NCI-H146 treated with DMSO at 0.1 percent for 48 hours (cell line): ENCODE results near the gene LDLRAP1.

Experiments
- DNase-seq: peaks from one replicate; lab custom pipeline; 2025; ENCODE audit not compliant: unreplicated experiment; lab: John Stamatoyannopoulos, UW

Gene LDLRAP1

GRCh38 chr1:25561421-25562100, 18.2 kb downstream of the LDLRAP1 start:
- no peak for DNase-seq

GRCh38 chr1:25562101-25562927, 18.9 kb downstream of the LDLRAP1 start:
- no peak for DNase-seq

- no peak for DNase-seq
Measured at GRCh38 chr1:25562928-25563283, 19.5 kb downstream of the LDLRAP1 start.

GRCh38 chr1:25563330-25564215, 20.2 kb downstream of the LDLRAP1 start:
- no peak for DNase-seq

- DNase-seq: no peak
Measured at GRCh38 chr1:25564777-25565574, 21.6 kb downstream of the LDLRAP1 start.

GRCh38 chr1:25565626-25566025, 22.2 kb downstream of the LDLRAP1 start:
- DNase-seq: no peak

GRCh38 chr1:25566176-25566729, 22.8 kb downstream of the LDLRAP1 start:
- DNase-seq: no peak

GRCh38 chr1:25566730-25567341, 23.4 kb downstream of the LDLRAP1 start:
- no peak for DNase-seq

GRCh38 chr1:25567710-25568089, 24.3 kb downstream of the LDLRAP1 start:
- DNase-seq: no peak

- DNase-seq: no peak
Measured at GRCh38 chr1:25568090-25568833, 24.9 kb downstream of the LDLRAP1 start.

- DNase-seq: no peak
Measured at GRCh38 chr1:25568834-25569596, 25.6 kb downstream of the LDLRAP1 start.

- DNase-seq: no peak
Measured at GRCh38 chr1:25569597-25570396, 26.4 kb downstream of the LDLRAP1 start.

- no peak for DNase-seq
Measured at GRCh38 chr1:25570798-25571521, 27.6 kb downstream of the LDLRAP1 start.

- no peak for DNase-seq
Measured at GRCh38 chr1:25571522-25571970, 28.1 kb downstream of the LDLRAP1 start.

GRCh38 chr1:25572107-25572506, 28.7 kb downstream of the LDLRAP1 start:
- DNase-seq: no peak

GRCh38 chr1:25572708-25573590, 29.5 kb downstream of the LDLRAP1 start:
- DNase-seq: no peak
